ENCODE results near the gene FCHSD1. TPM values are rescaled to one million over a fixed set of nuclear protein-coding genes. Genes with fewer than 3 reads are reported as not detected.

FCHSD1 gene
- total and polyA plus RNA-seq, 2 donors (not counting 1 experiment from before 2014, with no cell fraction given): 123 to 193 TPM

DNA sequence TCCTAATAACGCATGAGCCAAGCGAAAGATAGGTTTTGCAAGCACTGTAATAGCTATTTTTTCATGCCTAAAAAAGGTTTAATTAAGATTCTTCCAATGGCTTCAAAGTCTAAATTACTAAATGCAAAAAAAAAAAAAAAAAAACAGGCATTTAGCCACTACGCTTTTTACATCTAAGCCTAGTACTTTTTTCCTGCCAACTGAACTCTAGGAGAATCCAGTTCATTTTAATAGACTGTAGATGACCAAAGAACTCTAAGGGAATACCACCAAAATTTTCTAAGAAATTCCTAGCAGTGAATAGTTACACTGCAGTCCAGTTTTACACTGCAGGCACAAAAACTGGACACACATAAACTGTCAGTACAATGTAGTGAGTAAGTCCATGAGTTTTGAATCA lies 42.2 kb downstream of the FCHSD1 start:
- TF ChIP-seq EZH2 (IDR thresholded peaks at IDR 0.05; ENCODE audit: borderline replicate concordance, insufficient read depth, low read depth, low read length, poor library complexity, severe bottlenecking): no peak
- no peaks in the 10 kb centered on the region for H3K9me3 ChIP-seq (ENCODE audit: control extremely low read depth in 1 of 3, control insufficient read depth in 2 of 3, insufficient read depth in 1 of 3, low read length in 2 of 3)
- H3K4me2 ChIP-seq (replicated peaks; ENCODE audit: low read depth, low read length, poor library complexity, severe bottlenecking): no peak overlapping the region
- H3K4me3 ChIP-seq (ENCODE audit: control extremely low read depth in 1 of 5, extremely low read depth in 1 of 5, insufficient read depth in 1 of 5, low read depth in 2 of 5, low read length in 4 of 5): no peak overlapping the region
- peak overlapping the region in 1 of 2 donors; percentile 84 for H3K27ac ChIP-seq (ENCODE audit: low read length in 2 of 2)
- ChIA-PET CTCF (interaction anchor here (0.7 to 28.1 kb wide), 6 partner anchors 8 to 51 kb away, joined by 3 to 760 read pairs (median 6); partner anchors contain the start of gene DIAPH1), POLR2A (no interaction called here)
- peaks cover 0 to 2% of the 10 kb centered on the region in 2 experiments for H3K36me3 ChIP-seq (replicated peaks in 1 of 2; ENCODE audit: control extremely low read depth in 1 of 2, control insufficient read depth in 1 of 2, extremely low read depth in 1 of 2, insufficient read depth in 2 of 2, low read length in 1 of 2)
- H3K9ac ChIP-seq (ENCODE audit: low read length): no peak overlapping the region
- no peak overlapping the region for H3K27ac Mint-ChIP-seq
- no peaks in the 10 kb centered on the region for H3K9me3 Mint-ChIP-seq (ENCODE audit: insufficient read depth)
- H3K4me1 ChIP-seq (ENCODE audit: control insufficient read depth in 2 of 2, insufficient read depth in 2 of 2, low read length in 2 of 2): peaks cover 43 to 70% of the 10 kb centered on the region in 2 donors
- DNase-seq: no peak
- no peaks in the 10 kb centered on the region for H3K27me3 Mint-ChIP-seq
- no CpG with 5 or more reads among the region's 3 CpGs for WGBS (ENCODE audit: insufficient coverage)
- no peak overlapping the region for H3K4me3 Mint-ChIP-seq
- H2AFZ ChIP-seq (ENCODE audit: insufficient read depth, low read depth, low read length, poor library complexity, severe bottlenecking): no peak overlapping the region
- no peak for ATAC-seq (ENCODE audit: low read depth)
- H3K27me3 ChIP-seq (replicated peaks in 1 of 4; ENCODE audit: control extremely low read depth in 1 of 4, control insufficient read depth in 3 of 4, insufficient read depth in 4 of 4, low read length in 3 of 4): no peaks in the 10 kb centered on the region
- intact Hi-C loops (cut with micrococcal nuclease): no loop called here
- peaks cover 71% of the 10 kb centered on the region for H3K4me1 Mint-ChIP-seq
- peaks cover 89% of the 10 kb centered on the region for H3K79me2 ChIP-seq (ENCODE audit: control insufficient read depth, insufficient read depth, low read length)
- H4K20me1 ChIP-seq (ENCODE audit: control insufficient read depth, insufficient read depth, low read length, poor library complexity, severe bottlenecking): peaks cover 6% of the 10 kb centered on the region

GRCh38 chr5:141608557-141608956 lies 42.7 kb downstream of the FCHSD1 start:
- peak overlapping the region; percentile 1 for H3K4me2 ChIP-seq (replicated peaks; ENCODE audit: low read depth, low read length, poor library complexity, severe bottlenecking)
- intact Hi-C loops (cut with micrococcal nuclease): no loop called here
- peaks cover 6% of the 10 kb centered on the region for H4K20me1 ChIP-seq (ENCODE audit: control insufficient read depth, insufficient read depth, low read length, poor library complexity, severe bottlenecking)
- POLR2A ChIA-PET: interaction anchor here (1.3 kb wide), 1 partner anchor 8 kb away, joined by 3 read pairs; no protein-coding TSS in a partner anchor
- H3K9me3 ChIP-seq (ENCODE audit: control extremely low read depth in 1 of 3, control insufficient read depth in 2 of 3, insufficient read depth in 1 of 3, low read length in 2 of 3): no peaks in the 10 kb centered on the region
- WGBS (ENCODE audit: insufficient coverage): no CpG with 5 or more reads among the region's 1 CpG
- peak overlapping the region; percentile 75 for H3K27ac Mint-ChIP-seq
- H3K9ac ChIP-seq (ENCODE audit: low read length): no peak overlapping the region
- H3K9me3 Mint-ChIP-seq (ENCODE audit: insufficient read depth): no peaks in the 10 kb centered on the region
- H3K79me2 ChIP-seq (ENCODE audit: control insufficient read depth, insufficient read depth, low read length): peaks cover 89% of the 10 kb centered on the region
- H3K27me3 Mint-ChIP-seq: no peaks in the 10 kb centered on the region
- peaks cover 72% of the 10 kb centered on the region for H3K4me1 Mint-ChIP-seq
- no peaks in the 10 kb centered on the region for H3K27me3 ChIP-seq (replicated peaks in 1 of 4; ENCODE audit: control extremely low read depth in 1 of 4, control insufficient read depth in 3 of 4, insufficient read depth in 4 of 4, low read length in 3 of 4)
- no peak overlapping the region for H3K4me3 ChIP-seq (ENCODE audit: control extremely low read depth in 1 of 5, extremely low read depth in 1 of 5, insufficient read depth in 1 of 5, low read depth in 2 of 5, low read length in 4 of 5)
- TF ChIP-seq CTCF (IDR thresholded peaks at IDR 0.05): no peak
- TF ChIP-seq EZH2 (IDR thresholded peaks at IDR 0.05; ENCODE audit: borderline replicate concordance, insufficient read depth, low read depth, low read length, poor library complexity, severe bottlenecking): no peak
- H3K4me3 Mint-ChIP-seq: no peak overlapping the region
- H3K4me1 ChIP-seq (ENCODE audit: control insufficient read depth in 2 of 2, insufficient read depth in 2 of 2, low read length in 2 of 2): peaks cover 44 to 71% of the 10 kb centered on the region in 2 donors
- H3K36me3 ChIP-seq (replicated peaks in 1 of 2; ENCODE audit: control extremely low read depth in 1 of 2, control insufficient read depth in 1 of 2, extremely low read depth in 1 of 2, insufficient read depth in 2 of 2, low read length in 1 of 2): peaks cover 0 to 2% of the 10 kb centered on the region in 2 experiments
- H3K27ac ChIP-seq (ENCODE audit: low read length in 2 of 2): peak overlapping the region; percentile 33 to 84
- ATAC-seq (ENCODE audit: low read depth) (no peak), DNase-seq (no peak)
- CTCF ChIA-PET: interaction anchor here (0.6 to 28.1 kb wide), 9 partner anchors 8 to 51 kb away, joined by 3 to 760 read pairs (median 5); partner anchors contain the start of genes DIAPH1, HDAC3 and RELL2
- H2AFZ ChIP-seq (ENCODE audit: insufficient read depth, low read depth, low read length, poor library complexity, severe bottlenecking): no peak overlapping the region

All from B cell (primary cell).